Measurements from ENCODE around the gene ATP2B1.

DNA sequence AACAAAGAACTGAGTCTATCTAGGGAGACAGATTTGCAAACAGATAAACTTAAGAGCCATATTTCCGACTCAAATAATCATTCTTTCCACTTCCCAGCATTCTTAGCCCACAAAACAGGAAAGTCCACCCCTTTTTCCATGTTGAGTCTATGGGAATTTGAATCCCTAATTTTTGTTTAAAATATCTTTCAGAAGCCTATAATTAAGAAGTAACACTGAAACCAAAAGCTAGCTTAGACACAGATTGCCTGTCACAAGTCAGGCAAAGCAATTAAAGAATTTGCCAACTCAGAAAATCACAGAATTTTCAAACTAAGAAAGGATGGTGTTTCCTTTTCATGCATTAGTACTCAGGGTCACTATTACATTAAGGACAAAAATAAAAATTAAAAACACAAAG, 17.0 kb downstream of the ATP2B1 start:
- TF ChIP-seq, protein P1, sequence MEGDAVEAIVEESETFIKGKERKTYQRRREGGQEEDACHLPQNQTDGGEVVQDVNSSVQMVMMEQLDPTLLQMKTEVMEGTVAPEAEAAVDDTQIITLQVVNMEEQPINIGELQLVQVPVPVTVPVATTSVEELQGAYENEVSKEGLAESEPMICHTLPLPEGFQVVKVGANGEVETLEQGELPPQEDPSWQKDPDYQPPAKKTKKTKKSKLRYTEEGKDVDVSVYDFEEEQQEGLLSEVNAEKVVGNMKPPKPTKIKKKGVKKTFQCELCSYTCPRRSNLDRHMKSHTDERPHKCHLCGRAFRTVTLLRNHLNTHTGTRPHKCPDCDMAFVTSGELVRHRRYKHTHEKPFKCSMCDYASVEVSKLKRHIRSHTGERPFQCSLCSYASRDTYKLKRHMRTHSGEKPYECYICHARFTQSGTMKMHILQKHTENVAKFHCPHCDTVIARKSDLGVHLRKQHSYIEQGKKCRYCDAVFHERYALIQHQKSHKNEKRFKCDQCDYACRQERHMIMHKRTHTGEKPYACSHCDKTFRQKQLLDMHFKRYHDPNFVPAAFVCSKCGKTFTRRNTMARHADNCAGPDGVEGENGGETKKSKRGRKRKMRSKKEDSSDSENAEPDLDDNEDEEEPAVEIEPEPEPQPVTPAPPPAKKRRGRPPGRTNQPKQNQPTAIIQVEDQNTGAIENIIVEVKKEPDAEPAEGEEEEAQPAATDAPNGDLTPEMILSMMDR (IDR thresholded peaks at IDR 0.05; ENCODE audit: insufficient read depth, low read depth, low read length) = no peak
- TF ChIP-seq EZH2 (IDR thresholded peaks at IDR 0.05; ENCODE audit: insufficient read depth, low read length) = no peak
